Panc1 (cell line): ENCODE data around the gene GRIN2C. TPM values are rescaled to one million over a fixed set of nuclear protein-coding genes. Genes with fewer than 3 reads are reported as not detected.
A peak's percentile ranks its signal among the peaks of the same experiment; 100 is the strongest.

Source experiments
- ATAC-seq: fragments of 200-7000 bp; cut with Tn5 transposase; 2 replicates; pipeline ENCODE4 v1.9.1; 2020; ENCODE audit warnings: mild to moderate bottlenecking, moderate library complexity
- BruUV-seq: library from RNA; stranded (reverse); fragments of 400-500 nt; replicated peaks from 2 replicates; lab custom pipeline; 2021; lab: Mats Ljungman, UMichigan
- CTCF ChIA-PET: fragments of 300-600 bp; sonication (Branson Sonifier 250); formaldehyde crosslinking; loops from one replicate; lab custom pipeline; 2022; ENCODE audit warnings: antibody characterized with exemption; lab: Charles Lee
- POLR2A ChIA-PET: fragments of 300-600 bp; sonication (Branson Sonifier 250); formaldehyde crosslinking; loops from one replicate; lab custom pipeline; 2022; ENCODE audit warnings: antibody characterized with exemption; lab: Charles Lee
- DNase-seq: peaks from one replicate; pipeline ENCODE4 v3.0.0-alpha.2; 2010; ENCODE audit warnings: low read depth, low spot score
- H3K27ac ChIP-seq: 2 replicates; pipeline ENCODE4 v1.5.1; 2011; ENCODE audit warnings: mild to moderate bottlenecking, low read length, inconsistent platforms
- H3K27me3 ChIP-seq: fragments of 200-500 bp; sonication (Bioruptor generic); 2 replicates; pipeline ENCODE4 v1.6.0; 2014; ENCODE audit warnings: low read length, inconsistent platforms; ENCODE audit not compliant: control insufficient read depth, insufficient read depth
- H3K36me3 ChIP-seq: fragments of 200-500 bp; sonication (Bioruptor generic); 2 replicates; pipeline ENCODE4 v1.5.1; 2014; ENCODE audit warnings: inconsistent platforms, mild to moderate bottlenecking, low read length, moderate library complexity; ENCODE audit not compliant: control insufficient read depth, insufficient read depth
- H3K4me1 ChIP-seq: 2 replicates; pipeline ENCODE4 v1.5.1; 2011; ENCODE audit warnings: inconsistent platforms, mild to moderate bottlenecking, low read length, moderate library complexity; ENCODE audit not compliant: control insufficient read depth, insufficient read depth
- H3K4me3 ChIP-seq, 2 experiments: 2 replicates each; pipeline ENCODE4 v1.5.1; 2011 to 2012; ENCODE audit warnings: low read depth in 2 of 2, low read length in 2 of 2, mild to moderate bottlenecking in 2 of 2, inconsistent platforms in 1 of 2, moderate library complexity in 1 of 2
- H3K9me3 ChIP-seq: fragments of 200-500 bp; sonication (Bioruptor generic); 2 replicates; pipeline ENCODE4 v1.5.1; 2014; ENCODE audit warnings: low read depth, mild to moderate bottlenecking, inconsistent platforms, low read length, moderate library complexity; ENCODE audit not compliant: control insufficient read depth, insufficient read depth
- POLR2AphosphoS5 ChIP-seq: IDR thresholded peaks from 2 replicates; pipeline ENCODE4 v1.6.1; 2012; ENCODE audit warnings: mild to moderate bottlenecking, low read depth, low read length, moderate library complexity
- REST ChIP-seq, 2 experiments: IDR thresholded peaks; 2 replicates each; pipeline ENCODE4 v1.6.1; 2011 to 2012; ENCODE audit warnings: low read depth in 2 of 2, control low read depth in 1 of 2, low read length in 1 of 2, mild to moderate bottlenecking in 1 of 2, moderate library complexity in 1 of 2; ENCODE audit not compliant: insufficient read depth in 1 of 2
- SIN3A ChIP-seq: IDR thresholded peaks from 2 replicates; pipeline ENCODE4 v1.6.1; 2012; ENCODE audit warnings: low read depth, mild to moderate bottlenecking, low read length, moderate library complexity, borderline replicate concordance; ENCODE audit not compliant: insufficient read depth
- TCF7L2 ChIP-seq: IDR thresholded peaks from 2 replicates; pipeline ENCODE4 v1.6.1; 2011; ENCODE audit warnings: mild to moderate bottlenecking, low read depth, low read length, inconsistent platforms
- in situ Hi-C: cut with HindIII; loops from 2 replicates; pipeline ENCODE4 v1.10.0; 2016; ENCODE audit warnings: low sequenced_read_pairs, low pct_unique_long_range_greater_than_20kb
- intact Hi-C: fragments of 100-400 bp; cut with micrococcal nuclease; formaldehyde crosslinking; loops from one replicate; pipeline ENCODE4 v1.10.0; 2022; ENCODE audit not compliant: unreplicated experiment
- total RNA-seq: library from RNA; stranded (reverse); gene quantifications from one replicate; pipeline ENCODE4 v1.2.1, GENCODE V29; 2021; ENCODE audit not compliant: unreplicated experiment
- TF ChIP-seq, protein P1 (sequence below): fragments of 450-650 bp; IDR thresholded peaks from 2 replicates; pipeline ENCODE4 v1.5.1; 2017; ENCODE audit warnings: mild to moderate bottlenecking

GRIN2C gene
- total RNA-seq, 1 experiment from 2014 or later: 0.10 TPM

GRCh38 chr17:74865504-74866197 is 6.0 kb upstream of the GRIN2C start:
- intact Hi-C loops: no loop called here
- DNase-seq (no peak), ATAC-seq (peak; percentile 9; the same call in 1 of the 2 replicates)
- TF ChIP-seq REST (IDR thresholded peaks at IDR 0.05; ENCODE audit: insufficient read depth in 1 of 2, low read depth in 2 of 2, low read length in 1 of 2) (no peak), TCF7L2 (no peak), SIN3A (no peak), POLR2AphosphoS5 (no peak)
- TF ChIP-seq, protein P1, sequence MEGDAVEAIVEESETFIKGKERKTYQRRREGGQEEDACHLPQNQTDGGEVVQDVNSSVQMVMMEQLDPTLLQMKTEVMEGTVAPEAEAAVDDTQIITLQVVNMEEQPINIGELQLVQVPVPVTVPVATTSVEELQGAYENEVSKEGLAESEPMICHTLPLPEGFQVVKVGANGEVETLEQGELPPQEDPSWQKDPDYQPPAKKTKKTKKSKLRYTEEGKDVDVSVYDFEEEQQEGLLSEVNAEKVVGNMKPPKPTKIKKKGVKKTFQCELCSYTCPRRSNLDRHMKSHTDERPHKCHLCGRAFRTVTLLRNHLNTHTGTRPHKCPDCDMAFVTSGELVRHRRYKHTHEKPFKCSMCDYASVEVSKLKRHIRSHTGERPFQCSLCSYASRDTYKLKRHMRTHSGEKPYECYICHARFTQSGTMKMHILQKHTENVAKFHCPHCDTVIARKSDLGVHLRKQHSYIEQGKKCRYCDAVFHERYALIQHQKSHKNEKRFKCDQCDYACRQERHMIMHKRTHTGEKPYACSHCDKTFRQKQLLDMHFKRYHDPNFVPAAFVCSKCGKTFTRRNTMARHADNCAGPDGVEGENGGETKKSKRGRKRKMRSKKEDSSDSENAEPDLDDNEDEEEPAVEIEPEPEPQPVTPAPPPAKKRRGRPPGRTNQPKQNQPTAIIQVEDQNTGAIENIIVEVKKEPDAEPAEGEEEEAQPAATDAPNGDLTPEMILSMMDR: no peak; the same call in 1 of the 2 replicates
- in situ Hi-C loops: no loop called here
- no peaks in the 10 kb centered on the region for H3K9me3 ChIP-seq
- ChIA-PET POLR2A (interaction anchor here (0.6 kb wide), 2 partner anchors 344 to 1361 kb away, joined by 3 to 5 read pairs; no protein-coding TSS in a partner anchor), CTCF (interaction anchor here (0.5 to 2.4 kb wide), 11 partner anchors 8 to 209 kb away, joined by 3 to 15 read pairs (median 5); no protein-coding TSS in a partner anchor)
- H3K36me3 ChIP-seq: no peaks in the 10 kb centered on the region
- peaks cover 2% of the 10 kb centered on the region; the same call in 1 of the 2 replicates for H3K27me3 ChIP-seq
- H3K27ac ChIP-seq: no peak overlapping the region
- peaks cover 13% of the 10 kb centered on the region for H3K4me1 ChIP-seq
- no TSS peak for BruUV-seq
- no peak overlapping the region for H3K4me3 ChIP-seq

GRCh38 chr17:74864866-74865395 is 5.2 kb upstream of the GRIN2C start:
- no TSS peak for BruUV-seq
- ATAC-seq (peak; percentile 64), DNase-seq (peak; percentile 47)
- no peak overlapping the region for H3K4me3 ChIP-seq
- H3K9me3 ChIP-seq: no peaks in the 10 kb centered on the region
- TF ChIP-seq POLR2AphosphoS5: no peak
- TF ChIP-seq, protein P1: peak; percentile 98
- H3K36me3 ChIP-seq: 0 out of 2 replicates have a peak, but pooled peaks cover 4% of the 10 kb centered on the region
- H3K27me3 ChIP-seq: peaks cover 10% of the 10 kb centered on the region; the same call in 1 of the 2 replicates
- intact Hi-C loops (loop anchor here (5.0 kb wide), 1 partner anchor 123 kb away; no protein-coding TSS in a partner anchor), in situ Hi-C loops (no loop called here)
- ChIA-PET POLR2A (interaction anchor here (0.6 kb wide), 2 partner anchors 343 to 1360 kb away, joined by 3 to 5 read pairs; no protein-coding TSS in a partner anchor), CTCF (interaction anchor here (0.6 to 2.4 kb wide), 7 partner anchors 8 to 208 kb away, joined by 3 to 15 read pairs (median 5); no protein-coding TSS in a partner anchor)
- peaks cover 18% of the 10 kb centered on the region for H3K4me1 ChIP-seq
- H3K27ac ChIP-seq: no peak overlapping the region
